ENCODE results near the gene AOPEP. TPM values are rescaled to one million over a fixed set of nuclear protein-coding genes. Genes with fewer than 3 reads are reported as not detected.

The AOPEP gene
- total RNA-seq, 1 experiment from 2014 or later = 15.0 TPM

GRCh38 chr9:94746541-94747370 lies 20.3 kb downstream of the AOPEP start:
- Histone ChIP-seq H3K9ac (ENCODE audit: extremely low read depth, insufficient read length, low read length) (no peak overlapping the region), H3K23me2 (ENCODE audit: insufficient read length, low read depth, low read length, poor library complexity, severe bottlenecking) (no peaks in the 10 kb centered on the region), H3K23ac (ENCODE audit: insufficient read length, low read depth, low read length) (no peak overlapping the region), H3K4me2 (ENCODE audit: insufficient read depth, insufficient read length, low read length) (no peak overlapping the region), H3K27ac (ENCODE audit: insufficient read length, low read depth, low read length) (no peak overlapping the region), H2BK20ac (ENCODE audit: low read depth, low read length, poor library complexity, severe bottlenecking) (no peak overlapping the region), H3K9me3 (ENCODE audit: control insufficient read depth, low read depth, low read length) (no peaks in the 10 kb centered on the region), H4K5ac (ENCODE audit: insufficient read length, low read depth, low read length) (no peak overlapping the region), H3T11ph (ENCODE audit: low read length) (no peak overlapping the region), H2AFZ (ENCODE audit: low read length) (no peak overlapping the region), H3K56ac (ENCODE audit: insufficient read length, low read depth, low read length) (no peak overlapping the region), H2BK15ac (ENCODE audit: low read depth, low read length) (no peak overlapping the region), H3K4ac (ENCODE audit: low read depth, low read length) (no peak overlapping the region), H4K91ac (ENCODE audit: insufficient read length, low read depth, low read length) (no peak overlapping the region), H2BK120ac (ENCODE audit: low read depth, low read length, poor library complexity, severe bottlenecking) (no peak overlapping the region), H3K14ac (ENCODE audit: insufficient read depth, low read length) (no peak overlapping the region), H4K8ac (replicated peaks; ENCODE audit: insufficient read length, low read depth, low read length) (no peak overlapping the region), H2AK5ac (ENCODE audit: insufficient read length, low read length) (no peak overlapping the region), H2BK5ac (ENCODE audit: insufficient read length, low read length) (no peak overlapping the region), H3K79me1 (ENCODE audit: insufficient read depth, low read depth, low read length, poor library complexity, severe bottlenecking) (no peaks in the 10 kb centered on the region), H2BK12ac (ENCODE audit: insufficient read length, low read depth, low read length) (no peak overlapping the region), H3K79me2 (ENCODE audit: insufficient read depth, low read length) (no peaks in the 10 kb centered on the region), H3K4me1 (ENCODE audit: insufficient read depth, low read length) (no peaks in the 10 kb centered on the region), H3K18ac (ENCODE audit: insufficient read length, low read depth, low read length) (no peak overlapping the region), H3K27me3 (ENCODE audit: insufficient read depth, low read length) (no peaks in the 10 kb centered on the region), H4K20me1 (ENCODE audit: control insufficient read depth, insufficient read depth, insufficient read length) (no peaks in the 10 kb centered on the region)
- Mint-ChIP-seq H3K9me3 (peaks cover 12% of the 10 kb centered on the region in 2 experiments), H3K27me3 (ENCODE audit: low read depth) (no peaks in the 10 kb centered on the region), H3K4me3 (no peak overlapping the region), H3K27ac (no peak overlapping the region), H3K4me1 (no peaks in the 10 kb centered on the region), H3K36me3 (ENCODE audit: insufficient read depth in 1 of 3, low read depth in 3 of 3) (peaks cover 15 to 19% (median 18%) of the 10 kb centered on the region in 3 experiments)
- no CpG with 5 or more reads among the region's 4 CpGs for WGBS (ENCODE audit: extremely low coverage, insufficient read length, low lambda C conversion rate)
- no peak for DNase-seq
- TF ChIP-seq CTCF (conservative IDR thresholded peaks at IDR 0.05) = no peak
